ENCODE results near the gene CEP170B. TPM values are rescaled to one million over a fixed set of nuclear protein-coding genes. Genes with fewer than 3 reads are reported as not detected.

CEP170B gene
- total and polyA plus RNA-seq, 2 donors (not counting 1 experiment from before 2014, with no cell fraction given), result 0.16 to 0.59 TPM

GRCh38 chr14:104893435-104894207 is 28.6 kb downstream of the CEP170B start:
- TF ChIP-seq CTCF (IDR thresholded peaks at IDR 0.05) (no peak), EZH2 (IDR thresholded peaks at IDR 0.05; ENCODE audit: borderline replicate concordance, insufficient read depth, low read depth, low read length, poor library complexity, severe bottlenecking) (no peak)
- no peak overlapping the region for H3K4me3 ChIP-seq (ENCODE audit: control extremely low read depth in 1 of 5, extremely low read depth in 1 of 5, insufficient read depth in 1 of 5, low read depth in 2 of 5, low read length in 4 of 5)
- ChIA-PET POLR2A (no interaction called here), CTCF (interaction anchor here (1.4 to 4.1 kb wide), 3 partner anchors 37 to 151 kb away, joined by 4 to 34 read pairs (median 30); no protein-coding TSS in a partner anchor)
- WGBS (ENCODE audit: insufficient coverage), result 84% methylated on average over 39 of the region's 39 CpGs
- DNase-seq (peak; percentile 23), ATAC-seq (ENCODE audit: low read depth) (no peak)
- no peaks in the 10 kb centered on the region for H4K20me1 ChIP-seq (ENCODE audit: control insufficient read depth, insufficient read depth, low read length, poor library complexity, severe bottlenecking)
- no peaks in the 10 kb centered on the region for H3K36me3 ChIP-seq (replicated peaks in 1 of 2; ENCODE audit: control extremely low read depth in 1 of 2, control insufficient read depth in 1 of 2, extremely low read depth in 1 of 2, insufficient read depth in 2 of 2, low read length in 1 of 2)
- H3K4me2 ChIP-seq (replicated peaks; ENCODE audit: low read depth, low read length, poor library complexity, severe bottlenecking), result no peak overlapping the region
- H3K79me2 ChIP-seq (ENCODE audit: control insufficient read depth, insufficient read depth, low read length), result no peaks in the 10 kb centered on the region
- Mint-ChIP-seq H3K4me1 (peaks cover 4% of the 10 kb centered on the region), H3K4me3 (no peak overlapping the region), H3K9me3 (ENCODE audit: insufficient read depth) (no peaks in the 10 kb centered on the region), H3K27me3 (peaks cover 5% of the 10 kb centered on the region), H3K27ac (no peak overlapping the region)
- peaks cover 0 to 5% of the 10 kb centered on the region in 2 donors for H3K4me1 ChIP-seq (ENCODE audit: control insufficient read depth in 2 of 2, insufficient read depth in 2 of 2, low read length in 2 of 2)
- peaks cover 0 to 4% (median 0%) of the 10 kb centered on the region in 4 experiments for H3K27me3 ChIP-seq (replicated peaks in 1 of 4; ENCODE audit: control extremely low read depth in 1 of 4, control insufficient read depth in 3 of 4, insufficient read depth in 4 of 4, low read length in 3 of 4)
- intact Hi-C loops (cut with micrococcal nuclease), result no loop called here
- no peak overlapping the region for H3K9ac ChIP-seq (ENCODE audit: low read length)
- H2AFZ ChIP-seq (ENCODE audit: insufficient read depth, low read depth, low read length, poor library complexity, severe bottlenecking), result no peak overlapping the region
- no peaks in the 10 kb centered on the region for H3K9me3 ChIP-seq (ENCODE audit: control extremely low read depth in 1 of 3, control insufficient read depth in 2 of 3, insufficient read depth in 1 of 3, low read length in 2 of 3)
- H3K27ac ChIP-seq (ENCODE audit: low read length in 2 of 2), result no peak overlapping the region
